Raji (cell line): ENCODE measurements around the gene ALKBH8.

Experiments
- POLR2A ChIP-seq: IDR thresholded peaks from 2 replicates; pipeline ENCODE4 v1.6.1; 2011; ENCODE audit warnings: low read depth, low read length, control low read depth; ENCODE audit not compliant: insufficient read depth

ALKBH8 gene

DNA sequence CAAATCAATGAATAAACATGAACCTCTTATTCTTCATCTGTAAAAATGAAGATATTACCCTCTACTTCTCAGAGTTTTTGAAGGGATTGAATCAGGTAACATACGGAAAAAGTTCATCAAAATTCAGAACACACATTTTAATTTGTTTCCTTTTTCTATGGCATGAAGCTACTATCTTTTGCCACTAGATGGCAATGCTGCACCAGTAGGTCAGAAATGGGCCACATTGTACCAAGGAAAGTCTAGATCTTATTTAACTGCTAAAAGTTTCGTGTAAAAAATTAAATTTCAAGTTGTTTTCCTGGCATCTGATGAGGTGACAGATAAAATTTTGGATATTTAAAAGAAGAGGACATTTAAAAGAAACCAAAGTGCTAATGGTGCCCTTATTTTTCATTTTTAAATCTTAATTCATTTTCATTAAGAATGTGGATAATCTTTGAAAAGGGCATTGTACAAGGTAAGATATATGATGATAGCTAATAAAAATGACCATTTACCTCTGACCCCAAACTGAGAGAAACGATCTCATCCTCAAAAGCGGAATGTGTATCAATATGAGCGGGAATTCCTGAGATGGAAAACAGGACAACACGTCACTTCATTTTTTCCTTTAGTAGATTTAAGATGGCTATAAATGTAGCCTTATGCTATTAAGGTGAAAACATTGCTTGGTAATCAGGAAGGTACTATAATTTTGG, 16.1 kb downstream of the ALKBH8 start:
- TF ChIP-seq POLR2A, result no peak

DNA sequence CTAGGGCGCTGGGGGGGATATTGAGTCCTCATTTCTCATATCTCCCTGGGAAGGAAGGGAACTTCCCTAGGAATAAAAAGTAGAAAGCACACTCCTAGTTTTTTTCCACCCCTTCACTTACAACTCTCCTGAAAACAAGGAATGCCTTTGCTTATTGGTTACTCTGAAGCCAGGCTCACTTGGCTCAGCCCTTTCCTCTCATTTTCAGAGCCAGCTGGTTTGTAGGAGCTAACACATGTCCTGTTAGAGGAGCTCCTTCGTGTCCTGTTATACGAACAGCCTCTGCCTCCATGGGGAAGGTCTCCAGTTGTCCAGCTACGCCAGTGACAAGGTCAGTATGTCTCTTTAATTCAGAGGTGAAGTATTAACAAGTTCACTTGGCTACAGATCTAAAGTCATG, 17.6 kb downstream of the ALKBH8 start:
- TF ChIP-seq POLR2A, result no peak

DNA sequence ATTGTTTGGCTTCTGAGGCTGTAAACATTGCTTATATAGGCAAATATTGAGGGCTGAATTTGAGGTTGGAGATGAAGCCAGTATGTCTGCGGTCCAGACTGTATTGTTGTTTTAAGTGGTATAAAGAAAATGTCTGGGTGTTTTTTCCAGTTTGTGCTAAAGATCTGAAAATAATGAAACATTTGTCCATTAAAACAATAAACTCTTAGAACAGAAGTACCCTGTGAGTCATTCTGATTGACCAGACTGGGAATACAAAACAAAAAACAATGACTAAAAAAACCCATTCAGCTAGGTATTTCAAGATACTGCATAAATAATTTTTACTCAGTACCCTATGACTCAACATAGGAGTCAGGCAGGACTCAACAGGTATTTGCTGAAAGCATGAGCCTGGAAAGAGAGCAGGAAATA, 20.4 kb downstream of the ALKBH8 start:
- no peak for TF ChIP-seq POLR2A

DNA sequence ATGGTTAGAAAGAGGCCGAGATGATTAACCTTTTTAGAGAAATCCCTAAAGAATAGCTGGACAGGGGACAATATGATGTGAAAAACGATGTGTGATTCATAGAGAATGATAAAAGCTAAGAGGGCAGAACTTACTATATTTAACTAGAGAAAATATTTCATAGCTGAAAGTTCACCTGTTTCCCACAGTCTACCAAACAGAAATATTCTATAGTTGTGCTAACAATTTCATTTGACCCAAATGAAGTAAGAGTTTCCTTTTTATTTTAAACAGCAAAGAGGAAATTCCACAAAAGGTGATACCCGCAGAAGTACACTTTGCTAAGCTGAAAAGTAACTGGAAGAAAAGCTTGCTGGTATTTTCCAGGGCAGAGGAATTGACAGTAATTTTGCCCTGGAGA, 26.7 kb downstream of the ALKBH8 start:
- no peak for TF ChIP-seq POLR2A

DNA sequence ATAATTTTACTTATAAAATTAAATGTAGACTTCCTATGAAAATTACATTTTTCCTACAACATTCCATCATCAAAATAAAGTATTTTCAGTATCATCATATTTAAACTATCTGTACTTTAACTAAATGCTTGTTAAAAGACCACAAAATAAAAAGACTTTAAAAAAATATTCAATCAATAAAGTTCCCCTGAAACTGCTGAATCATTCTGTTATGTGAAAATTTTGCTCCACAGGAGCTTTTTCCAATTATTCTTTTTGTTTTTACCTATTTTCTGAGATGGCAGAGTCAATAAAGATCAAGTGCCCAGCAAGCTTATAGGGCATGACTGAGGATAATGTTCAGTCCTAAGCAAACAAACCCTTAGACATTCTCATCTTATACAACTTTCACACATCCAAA, 27.3 kb downstream of the ALKBH8 start:
- no peak for TF ChIP-seq POLR2A

DNA sequence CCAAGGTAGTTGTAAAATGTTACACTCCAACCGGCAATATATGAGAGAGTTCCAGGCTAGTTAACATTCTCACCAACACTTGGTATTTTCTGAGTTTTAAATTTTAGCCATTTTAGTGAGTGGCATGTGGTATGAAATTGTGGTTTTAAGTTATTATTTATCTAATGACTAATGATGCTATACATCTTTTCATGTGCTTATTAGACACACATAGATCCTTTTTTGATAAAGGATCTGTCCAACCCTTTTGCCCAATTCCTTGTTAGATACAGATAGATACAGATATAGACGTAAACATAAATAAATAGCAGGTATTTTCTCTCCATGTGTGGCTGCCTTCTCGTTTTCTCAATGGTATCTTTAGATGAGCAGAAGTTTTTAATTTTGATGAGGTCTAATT, 39.3 kb downstream of the ALKBH8 start:
- TF ChIP-seq POLR2A, result no peak

DNA sequence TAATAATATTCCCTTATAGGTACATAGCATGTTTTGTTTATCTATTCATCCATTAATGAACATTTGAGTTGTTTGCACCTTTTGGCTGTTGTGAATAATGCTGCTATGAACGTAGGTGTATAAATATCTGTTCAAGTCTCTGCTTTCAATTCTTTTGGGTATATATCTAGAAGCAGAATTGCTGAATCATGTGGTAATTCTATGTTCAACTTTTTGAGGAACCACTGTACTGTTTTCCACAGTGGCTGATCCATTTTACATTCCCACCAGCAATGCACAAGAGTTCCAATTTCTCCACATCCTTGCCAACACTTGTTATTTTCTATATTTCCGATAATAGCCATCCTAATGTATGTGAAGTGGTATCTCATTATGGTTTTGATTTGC, 56.7 kb downstream of the ALKBH8 start:
- TF ChIP-seq POLR2A, result no peak

DNA sequence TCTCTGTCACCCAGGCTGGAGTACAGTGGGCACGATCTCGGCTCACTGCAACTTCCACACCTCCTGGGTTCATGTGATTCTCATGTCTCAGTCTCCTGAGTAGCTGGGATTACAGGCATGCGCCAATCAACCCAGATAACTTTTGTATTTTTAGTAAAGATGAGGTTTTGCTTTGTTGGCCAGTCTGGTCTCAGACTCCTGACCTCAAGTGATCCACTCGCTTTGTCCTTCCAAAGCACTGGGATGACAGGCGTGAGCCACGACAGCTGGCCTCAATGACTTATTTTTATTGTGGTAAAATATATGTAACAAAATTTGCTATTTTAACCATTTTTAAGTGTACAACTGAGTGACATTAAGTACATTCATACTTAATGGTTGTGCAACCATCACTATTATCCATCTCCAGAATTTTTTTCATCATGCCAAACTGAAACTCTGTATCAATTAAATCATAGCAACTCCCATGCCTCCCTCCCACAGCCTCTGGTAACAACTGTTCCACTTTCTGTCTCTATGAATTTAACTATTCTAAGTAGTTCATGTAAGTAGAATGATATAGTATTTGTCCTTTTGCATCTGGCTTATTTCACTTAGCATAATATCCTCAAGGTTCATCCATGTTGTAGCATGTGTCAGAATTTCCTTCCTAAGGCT, 57.2 kb downstream of the ALKBH8 start:
- no peak for TF ChIP-seq POLR2A

DNA sequence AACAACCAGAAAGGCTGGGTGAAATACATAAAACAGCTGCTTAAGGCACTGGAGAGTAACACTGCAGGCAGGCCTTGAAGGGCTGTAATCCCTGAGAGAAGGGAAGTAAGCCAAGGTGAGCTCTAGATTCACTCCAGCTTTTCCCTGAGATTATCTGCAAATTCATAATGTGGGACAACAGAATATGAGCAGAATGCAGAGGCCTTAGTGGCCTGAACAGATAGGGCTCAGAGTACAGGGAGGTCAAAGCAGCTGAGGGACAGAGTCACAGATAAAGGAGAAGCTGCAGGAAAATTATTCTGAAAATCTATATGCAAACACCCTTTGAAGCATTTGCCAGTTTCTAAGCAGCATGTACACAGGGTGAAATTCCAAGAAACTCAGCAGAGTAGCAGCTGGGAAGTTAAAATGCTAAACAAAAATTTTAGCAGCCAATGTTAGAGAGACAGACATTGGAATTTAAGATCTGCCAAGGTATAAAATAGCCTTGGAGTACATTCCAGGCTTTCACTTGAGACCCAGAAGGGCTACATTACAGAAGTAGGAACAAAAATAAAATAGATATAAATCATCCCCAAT, 59.8 kb downstream of the ALKBH8 start:
- no peak for TF ChIP-seq POLR2A

DNA sequence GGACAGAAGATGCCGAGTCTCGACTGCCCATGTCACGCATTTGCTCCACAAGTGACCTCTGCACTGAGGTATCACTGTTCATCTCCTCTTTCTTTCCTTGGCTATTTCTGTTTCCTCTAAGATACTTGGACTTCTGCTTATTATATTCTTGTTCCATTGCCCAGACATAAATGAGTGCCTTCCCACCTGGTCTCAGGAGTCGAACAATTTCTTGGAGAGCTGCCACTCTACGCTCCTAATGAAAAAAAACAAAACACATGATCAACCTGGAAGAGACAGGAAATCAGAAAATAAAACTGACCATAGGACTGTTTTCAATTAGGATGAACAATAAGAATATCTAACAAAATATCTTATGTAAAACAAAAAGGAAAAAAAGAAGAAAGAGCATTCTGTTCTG, 60.6 kb downstream of the ALKBH8 start:
- no peak for TF ChIP-seq POLR2A

DNA sequence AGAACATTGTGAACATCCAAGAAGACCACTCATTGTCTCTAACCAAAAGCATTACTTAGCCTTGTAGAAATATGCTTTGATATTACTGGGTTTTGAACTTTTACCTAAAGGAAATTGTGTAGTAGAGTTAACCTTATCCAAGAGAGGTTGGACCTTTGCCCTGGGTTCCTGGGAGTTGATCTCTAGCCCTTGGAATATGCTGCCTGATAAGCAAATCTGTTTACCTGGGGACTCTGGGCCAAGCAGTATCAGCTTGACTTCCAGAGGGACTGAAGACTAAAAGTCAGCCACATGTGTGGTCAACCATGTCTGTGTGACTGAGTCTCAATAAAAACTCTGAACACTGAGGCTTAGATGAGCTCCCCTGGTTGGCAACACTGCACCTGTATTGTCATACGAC, 63.8 kb downstream of the ALKBH8 start:
- TF ChIP-seq POLR2A, result no peak

DNA sequence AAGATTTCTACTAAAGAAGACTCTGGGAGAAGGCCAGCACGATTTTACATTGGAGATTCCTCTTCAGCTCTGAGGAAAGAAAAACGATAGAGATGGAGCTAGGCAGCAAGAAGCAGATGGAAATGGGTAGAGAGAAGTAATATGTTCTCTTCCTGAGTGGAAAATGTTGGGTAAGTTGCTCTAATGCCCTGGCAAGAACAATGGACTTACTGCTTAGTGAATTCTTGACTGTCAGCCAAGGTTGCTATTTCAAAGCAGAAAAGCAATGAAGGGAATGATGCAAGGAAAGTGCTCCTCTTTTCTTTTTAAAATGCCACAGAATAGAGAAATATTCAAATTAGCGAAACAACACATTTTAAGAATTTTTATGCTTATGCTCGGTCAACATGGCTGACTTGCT, 69.5 kb downstream of the ALKBH8 start:
- no peak for TF ChIP-seq POLR2A

DNA sequence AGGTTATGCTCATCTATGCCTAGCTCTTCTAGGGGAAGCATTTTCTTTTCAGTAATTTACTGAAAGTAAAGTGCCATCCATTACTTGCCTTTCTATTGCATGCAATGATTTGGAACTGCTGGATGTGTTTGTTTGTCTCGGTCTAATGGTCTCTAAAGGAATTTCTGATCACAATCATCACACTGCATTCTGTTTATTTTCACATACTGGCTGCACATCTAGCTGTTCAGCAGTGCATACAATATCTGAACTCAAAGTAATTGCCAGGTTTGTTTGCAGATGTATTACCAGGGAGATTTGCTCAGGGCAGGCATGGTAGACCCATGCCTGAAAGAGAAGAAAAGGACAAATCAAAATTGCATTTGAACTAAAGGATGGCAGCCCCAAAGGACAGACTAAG, 71.5 kb downstream of the ALKBH8 start:
- TF ChIP-seq POLR2A, result no peak

DNA sequence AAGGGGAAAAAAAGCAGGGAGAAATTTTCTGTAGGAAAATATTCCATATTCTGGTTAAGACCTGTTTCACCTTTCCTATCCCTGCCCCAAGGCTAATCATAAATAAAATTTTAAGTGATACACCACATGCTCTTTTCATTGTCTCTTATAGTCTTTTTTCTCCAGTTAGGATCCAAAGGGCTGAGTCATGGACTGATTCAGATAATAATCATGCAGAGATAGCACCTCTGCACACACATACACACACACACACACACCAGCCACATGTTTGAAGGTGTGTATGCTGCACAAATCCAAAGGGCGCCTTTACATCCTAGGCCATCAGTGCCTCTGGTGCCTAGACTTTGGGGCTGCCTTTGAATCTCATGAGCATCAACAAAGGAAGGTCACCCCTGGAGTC, 72.4 kb downstream of the ALKBH8 start:
- no peak for TF ChIP-seq POLR2A

DNA sequence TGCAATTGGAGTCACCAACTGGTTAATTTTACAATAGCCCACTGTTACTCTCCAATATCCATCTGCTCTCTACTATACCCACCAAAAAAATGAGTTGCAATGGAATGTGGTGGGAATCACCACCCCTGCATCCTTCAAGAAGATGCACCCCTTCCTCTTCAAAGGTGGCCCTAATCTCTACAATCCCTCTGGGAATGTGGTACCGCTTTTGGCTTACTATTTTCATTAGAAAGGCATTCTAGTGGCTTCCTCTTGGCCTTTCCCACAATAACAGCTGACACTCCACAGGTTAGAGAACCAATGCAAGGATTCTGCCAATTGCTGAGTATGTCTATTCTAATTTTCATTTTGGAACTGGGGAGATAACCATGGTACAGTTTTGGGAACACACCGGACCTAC, 74.7 kb downstream of the ALKBH8 start:
- no peak for TF ChIP-seq POLR2A

DNA sequence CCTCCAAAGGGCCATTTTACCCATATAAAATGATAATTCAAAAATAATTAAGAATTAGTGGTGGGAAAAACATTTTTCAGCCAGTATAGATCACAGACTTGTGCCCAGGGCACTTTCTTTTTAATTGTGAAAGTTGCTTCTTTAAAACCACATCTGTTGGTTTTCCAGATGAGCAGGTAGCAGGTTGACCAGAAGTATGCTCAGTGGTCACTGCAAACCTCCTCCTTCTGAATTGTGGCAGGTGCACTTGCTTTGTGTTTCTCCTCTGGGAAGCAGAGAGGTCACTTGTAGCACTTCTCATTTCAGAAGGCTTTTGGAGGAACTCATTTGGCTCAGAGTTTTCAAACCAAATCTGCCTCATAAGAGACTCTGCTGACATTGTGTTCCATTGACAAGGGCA, 83.3 kb downstream of the ALKBH8 start:
- TF ChIP-seq POLR2A, result no peak
